Endothelial cell of umbilical vein (primary cell): ENCODE results near the gene ASB7. TPM values are rescaled to one million over a fixed set of nuclear protein-coding genes. Genes with fewer than 3 reads are reported as not detected.

Experiments used
- BruUV-seq: library from RNA; stranded (reverse); fragments of 400-500 nt; replicated peaks from 2 replicates; lab custom pipeline; 2021; lab: Mats Ljungman, UMichigan
- CTCF ChIA-PET: fragments of 300-600, 350-600 bp; sonication (Branson Sonifier 250); formaldehyde crosslinking; loops from one replicate; lab custom pipeline; 2021; ENCODE audit warnings: antibody characterized with exemption, inconsistent platforms; lab: Charles Lee
- POLR2A ChIA-PET: fragments of 300-600, 350-600 bp; sonication (Branson Sonifier 250); formaldehyde crosslinking; loops from one replicate; lab custom pipeline; 2021; ENCODE audit warnings: antibody characterized with exemption, inconsistent platforms; lab: Charles Lee
- DNase-seq: peaks from one replicate; pipeline ENCODE4 v3.0.0-alpha.2; 2011; ENCODE audit warnings: low read depth, low spot score
- FAIRE-seq: peaks from 2 replicates; lab custom pipeline; 2011; peaks lifted over from hg19 to GRCh38; lab: Jason Lieb, UNC
- H2AFZ ChIP-seq: 2 replicates; pipeline ENCODE4 v1.6.0; 2012; ENCODE audit warnings: low read depth, low read length, control low read depth, inconsistent platforms
- H3K27ac ChIP-seq: 2 replicates; pipeline ENCODE4 v1.5.1; 2011; ENCODE audit warnings: low read depth, mild to moderate bottlenecking, control low read depth, low read length, moderate library complexity; ENCODE audit not compliant: insufficient read depth
- H3K27me3 ChIP-seq, 2 experiments: 2 replicates each; pipeline versions ENCODE4 v1.6.0 to v1.6.1; 2011; ENCODE audit warnings: low read length in 2 of 2, mixed read lengths in 1 of 2; ENCODE audit not compliant: control insufficient read depth in 2 of 2, insufficient read depth in 2 of 2
- H3K36me3 ChIP-seq, 2 experiments: 2 replicates in 1 of 2; 3 replicates in 1 of 2; pipeline ENCODE4 v1.5.1; 2011; ENCODE audit warnings: low read length in 2 of 2, mild to moderate bottlenecking in 1 of 2, moderate library complexity in 1 of 2; ENCODE audit not compliant: control insufficient read depth in 2 of 2, insufficient read depth in 2 of 2; ENCODE audit errors: extremely low read depth in 1 of 2
- H3K4me1 ChIP-seq: 3 replicates; pipeline ENCODE4 v1.5.1; 2011; ENCODE audit warnings: mild to moderate bottlenecking, low read length; ENCODE audit not compliant: control insufficient read depth, insufficient read depth; ENCODE audit errors: extremely low read depth
- H3K4me2 ChIP-seq: 2 replicates; pipeline ENCODE4 v1.6.1; 2011; ENCODE audit warnings: low read length, control low read depth, mixed read lengths; ENCODE audit not compliant: insufficient read depth
- H3K4me3 ChIP-seq, 3 experiments: fragments of 200-600 bp in 1 of 3; sonication (generic), shearing (Covaris generic) in 1 of 3; replicated peaks in 1 of 3; 2 replicates each; pipeline ENCODE4 v1.5.1; 2011 to 2016; ENCODE audit warnings: control low read depth in 3 of 3, low read length in 3 of 3, mild to moderate bottlenecking in 2 of 3, inconsistent platforms in 1 of 3, low read depth in 1 of 3, moderate library complexity in 1 of 3; ENCODE audit not compliant: insufficient read depth in 1 of 3
- H3K79me2 ChIP-seq: 2 replicates; pipeline ENCODE4 v1.6.0; 2012; ENCODE audit warnings: low read length, inconsistent platforms; ENCODE audit not compliant: control insufficient read depth, insufficient read depth
- H3K9ac ChIP-seq: replicated peaks from 2 replicates; pipeline ENCODE3; 2011; ENCODE audit warnings: low read length, control low read depth; ENCODE audit not compliant: insufficient read depth; ENCODE audit errors: extremely low read depth
- H3K9me1 ChIP-seq: replicated peaks from 3 replicates; pipeline ENCODE4 v1.6.0; 2011; ENCODE audit warnings: mild to moderate bottlenecking, low read length; ENCODE audit not compliant: control insufficient read depth, insufficient read depth; ENCODE audit errors: extremely low read depth
- H3K9me3 ChIP-seq: replicated peaks from 2 replicates; pipeline ENCODE4 v1.5.1; 2012; ENCODE audit warnings: low read length, inconsistent platforms; ENCODE audit not compliant: control insufficient read depth, insufficient read depth
- H4K20me1 ChIP-seq: replicated peaks from 2 replicates; pipeline ENCODE3; 2011; ENCODE audit warnings: mild to moderate bottlenecking, low read length; ENCODE audit not compliant: control insufficient read depth, insufficient read depth; ENCODE audit errors: extremely low read depth
- EZH2 ChIP-seq: IDR thresholded peaks from 2 replicates; pipeline ENCODE4 v1.6.1; 2012; ENCODE audit warnings: borderline replicate concordance, low read depth, mild to moderate bottlenecking, moderate library complexity, low read length, inconsistent platforms; ENCODE audit not compliant: severe bottlenecking
- FOS ChIP-seq: IDR thresholded peaks from 2 replicates; pipeline ENCODE4 v1.6.1; 2011; ENCODE audit warnings: mild to moderate bottlenecking, low read length, moderate library complexity, borderline replicate concordance; ENCODE audit not compliant: insufficient read depth
- GATA2 ChIP-seq: IDR thresholded peaks from 2 replicates; pipeline ENCODE4 v1.7.0; 2011; ENCODE audit warnings: low read depth, mild to moderate bottlenecking, moderate library complexity, mixed read lengths, low read length; ENCODE audit not compliant: insufficient read length, insufficient read depth
- JUN ChIP-seq: IDR thresholded peaks from 2 replicates; pipeline ENCODE4 v1.6.1; 2011; ENCODE audit warnings: borderline replicate concordance, low read depth; ENCODE audit not compliant: insufficient read length, insufficient read depth
- MYC ChIP-seq: IDR thresholded peaks from one replicate; pipeline ENCODE4 v1.6.1; 2011; ENCODE audit warnings: mild to moderate bottlenecking, low read depth, low read length
- POLR2A ChIP-seq: IDR thresholded peaks from 2 replicates; pipeline ENCODE4 v1.6.1; 2012; ENCODE audit warnings: low read depth, mild to moderate bottlenecking, control low read depth, low read length
- POLR2AphosphoS5 ChIP-seq: IDR thresholded peaks from 2 replicates; pipeline ENCODE4 v1.6.1; 2012; ENCODE audit warnings: low read depth, mild to moderate bottlenecking, control low read depth, low read length, moderate library complexity; ENCODE audit not compliant: insufficient read depth
- dilution Hi-C: fragments of 300-500 bp; cut with MboI; formaldehyde crosslinking; loops from one replicate; pipeline ENCODE4 v1.15.0; 2019; ENCODE audit warnings: low sequenced_read_pairs; ENCODE audit not compliant: extremely low pct_ligation_motif_present
- intact Hi-C: fragments of 100-400 bp; cut with micrococcal nuclease; formaldehyde crosslinking; loops from one replicate; pipeline ENCODE4 v1.10.0; 2022
- polyA plus RNA-seq, 4 experiments: library from polyadenylated mRNA; depleted of rRNA in 3 of 4; stranded (reverse) in 3 of 4; unstranded in 1 of 4; fragments of >200 nt; gene quantifications; 2 replicates each; pipeline versions ENCODE4 v1.2.1 to v1.2.3, GENCODE V29; 2011 to 2012; ENCODE audit warnings: missing spikeins in 1 of 4
- total RNA-seq: library from RNA; stranded (reverse); gene quantifications from 2 replicates; pipeline ENCODE4 v1.2.3, GENCODE V29; 2021
- TF ChIP-seq, protein P1 (sequence below): IDR thresholded peaks from 2 replicates; pipeline ENCODE4 v1.6.1; 2011; ENCODE audit not compliant: insufficient read depth, insufficient read length
- TF ChIP-seq, protein P2 (sequence below), 2 donors: IDR thresholded peaks; 1 replicate in 1 of 2; 2 replicates in 1 of 2; pipeline ENCODE4 v1.5.1; 2011; ENCODE audit warnings: low read length in 2 of 2, mild to moderate bottlenecking in 2 of 2, moderate library complexity in 2 of 2, control low read depth in 1 of 2, inconsistent platforms in 1 of 2, low read depth in 1 of 2; ENCODE audit not compliant: insufficient read depth in 1 of 2; ENCODE audit errors: extremely low read depth in 1 of 2

The ASB7 gene
- total and polyA plus RNA-seq, 2 donors (not counting 3 experiments of a cell fraction or from before 2014, with no cell fraction given): 6.8 to 13.3 TPM

GRCh38 chr15:100560323-100560722 lies 42.1 kb upstream of the ASB7 start:
- dilution Hi-C loops: no loop called here
- no peaks in the 10 kb centered on the region for H3K9me1 ChIP-seq
- no peaks in the 10 kb centered on the region for H3K36me3 ChIP-seq
- H3K27ac ChIP-seq: no peak overlapping the region
- intact Hi-C loops: no loop called here
- H3K9me3 ChIP-seq: no peaks in the 10 kb centered on the region
- TF ChIP-seq JUN (no peak), EZH2 (no peak), GATA2 (no peak), FOS (no peak), MYC (no peak), POLR2A (no peak), POLR2AphosphoS5 (no peak)
- TF ChIP-seq, protein P1, sequence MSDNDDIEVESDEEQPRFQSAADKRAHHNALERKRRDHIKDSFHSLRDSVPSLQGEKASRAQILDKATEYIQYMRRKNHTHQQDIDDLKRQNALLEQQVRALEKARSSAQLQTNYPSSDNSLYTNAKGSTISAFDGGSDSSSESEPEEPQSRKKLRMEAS: no peak
- TF ChIP-seq, protein P2, sequence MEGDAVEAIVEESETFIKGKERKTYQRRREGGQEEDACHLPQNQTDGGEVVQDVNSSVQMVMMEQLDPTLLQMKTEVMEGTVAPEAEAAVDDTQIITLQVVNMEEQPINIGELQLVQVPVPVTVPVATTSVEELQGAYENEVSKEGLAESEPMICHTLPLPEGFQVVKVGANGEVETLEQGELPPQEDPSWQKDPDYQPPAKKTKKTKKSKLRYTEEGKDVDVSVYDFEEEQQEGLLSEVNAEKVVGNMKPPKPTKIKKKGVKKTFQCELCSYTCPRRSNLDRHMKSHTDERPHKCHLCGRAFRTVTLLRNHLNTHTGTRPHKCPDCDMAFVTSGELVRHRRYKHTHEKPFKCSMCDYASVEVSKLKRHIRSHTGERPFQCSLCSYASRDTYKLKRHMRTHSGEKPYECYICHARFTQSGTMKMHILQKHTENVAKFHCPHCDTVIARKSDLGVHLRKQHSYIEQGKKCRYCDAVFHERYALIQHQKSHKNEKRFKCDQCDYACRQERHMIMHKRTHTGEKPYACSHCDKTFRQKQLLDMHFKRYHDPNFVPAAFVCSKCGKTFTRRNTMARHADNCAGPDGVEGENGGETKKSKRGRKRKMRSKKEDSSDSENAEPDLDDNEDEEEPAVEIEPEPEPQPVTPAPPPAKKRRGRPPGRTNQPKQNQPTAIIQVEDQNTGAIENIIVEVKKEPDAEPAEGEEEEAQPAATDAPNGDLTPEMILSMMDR (IDR thresholded peaks at IDR 0.05; ENCODE audit: extremely low read depth in 1 of 2, insufficient read depth in 1 of 2, low read depth in 1 of 2, low read length in 2 of 2): no peak
- no peaks in the 10 kb centered on the region for H3K79me2 ChIP-seq
- H3K9ac ChIP-seq: no peak overlapping the region
- DNase-seq (no peak), FAIRE-seq (no peak)
- no TSS peak for BruUV-seq
- H3K4me1 ChIP-seq: no peaks in the 10 kb centered on the region
- POLR2A ChIA-PET: no interaction called here
- H2AFZ ChIP-seq: no peak overlapping the region
- no peaks in the 10 kb centered on the region for H4K20me1 ChIP-seq
- no peak overlapping the region for H3K4me3 ChIP-seq
- CTCF ChIA-PET: interaction anchor here (1.4 kb wide), 1 partner anchor 12 kb away, joined by 8 read pairs; no protein-coding TSS in a partner anchor
- no peaks in the 10 kb centered on the region for H3K27me3 ChIP-seq
- no peak overlapping the region for H3K4me2 ChIP-seq
